ENCODE data around the gene PCGF1.

The PCGF1 gene

DNA sequence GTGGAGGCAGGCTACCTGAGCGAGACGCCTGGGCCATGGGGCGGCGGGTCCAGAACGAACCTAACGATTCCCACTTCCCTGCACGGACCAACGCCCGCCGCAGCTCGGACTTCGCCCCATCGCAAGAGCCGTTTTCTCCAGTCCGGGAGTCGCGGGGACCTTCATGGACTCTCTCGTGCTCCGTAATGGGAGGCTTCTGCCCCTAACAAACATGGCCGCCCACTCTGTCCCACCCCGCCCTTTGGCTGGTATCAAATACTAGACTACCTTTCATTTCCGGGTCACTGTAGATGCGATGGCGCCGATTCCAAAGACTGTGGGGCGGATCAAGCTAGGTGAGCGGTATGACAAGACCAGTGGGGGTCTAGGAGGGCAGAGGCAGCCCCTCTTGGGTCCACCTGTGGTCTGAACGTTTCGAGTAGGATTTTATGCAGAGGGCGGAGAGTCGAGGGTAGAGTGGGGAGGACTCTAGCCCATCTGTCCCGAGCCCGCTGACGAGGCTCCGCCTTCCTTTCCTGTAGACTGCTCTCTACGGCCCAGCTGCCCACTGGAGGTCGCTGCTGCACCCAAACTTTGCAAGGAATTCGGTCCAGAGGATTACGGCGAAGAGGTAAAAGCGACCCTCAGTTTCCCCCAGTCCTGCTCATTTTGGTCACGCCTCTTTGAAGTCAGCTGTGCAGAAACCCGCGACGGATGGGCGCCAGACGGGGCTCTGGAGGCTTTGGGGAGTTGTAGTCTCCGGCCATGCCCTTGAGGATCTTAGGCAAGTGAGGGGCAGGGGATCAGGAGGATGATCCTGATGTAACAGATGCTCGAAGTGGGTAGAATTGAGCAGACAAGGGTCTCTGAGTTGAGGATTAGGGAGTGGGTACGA is 24.5 kb downstream of the PCGF1 start, which contains the start of the genes CCDC142 and TTC31:
Gene CCDC142, minus strand, starts transcription at position 198 of the 874 bp plus-strand sequence. Its CDS starts 161 bp downstream, at position 37.
Gene TTC31, plus strand, starts transcription at position 281 of the 874 bp plus-strand sequence. Its CDS starts 15 bp downstream, at position 296.
- no peak for TF ChIP-seq SPI1 (IDR thresholded peaks at IDR 0.05; ENCODE audit: borderline replicate concordance, low read depth)
- peak; percentile 47; the same call in 1 of the 2 replicates for TF ChIP-seq POLR2AphosphoS5 (IDR thresholded peaks at IDR 0.05; ENCODE audit: low read depth)
- TF ChIP-seq, protein P1, sequence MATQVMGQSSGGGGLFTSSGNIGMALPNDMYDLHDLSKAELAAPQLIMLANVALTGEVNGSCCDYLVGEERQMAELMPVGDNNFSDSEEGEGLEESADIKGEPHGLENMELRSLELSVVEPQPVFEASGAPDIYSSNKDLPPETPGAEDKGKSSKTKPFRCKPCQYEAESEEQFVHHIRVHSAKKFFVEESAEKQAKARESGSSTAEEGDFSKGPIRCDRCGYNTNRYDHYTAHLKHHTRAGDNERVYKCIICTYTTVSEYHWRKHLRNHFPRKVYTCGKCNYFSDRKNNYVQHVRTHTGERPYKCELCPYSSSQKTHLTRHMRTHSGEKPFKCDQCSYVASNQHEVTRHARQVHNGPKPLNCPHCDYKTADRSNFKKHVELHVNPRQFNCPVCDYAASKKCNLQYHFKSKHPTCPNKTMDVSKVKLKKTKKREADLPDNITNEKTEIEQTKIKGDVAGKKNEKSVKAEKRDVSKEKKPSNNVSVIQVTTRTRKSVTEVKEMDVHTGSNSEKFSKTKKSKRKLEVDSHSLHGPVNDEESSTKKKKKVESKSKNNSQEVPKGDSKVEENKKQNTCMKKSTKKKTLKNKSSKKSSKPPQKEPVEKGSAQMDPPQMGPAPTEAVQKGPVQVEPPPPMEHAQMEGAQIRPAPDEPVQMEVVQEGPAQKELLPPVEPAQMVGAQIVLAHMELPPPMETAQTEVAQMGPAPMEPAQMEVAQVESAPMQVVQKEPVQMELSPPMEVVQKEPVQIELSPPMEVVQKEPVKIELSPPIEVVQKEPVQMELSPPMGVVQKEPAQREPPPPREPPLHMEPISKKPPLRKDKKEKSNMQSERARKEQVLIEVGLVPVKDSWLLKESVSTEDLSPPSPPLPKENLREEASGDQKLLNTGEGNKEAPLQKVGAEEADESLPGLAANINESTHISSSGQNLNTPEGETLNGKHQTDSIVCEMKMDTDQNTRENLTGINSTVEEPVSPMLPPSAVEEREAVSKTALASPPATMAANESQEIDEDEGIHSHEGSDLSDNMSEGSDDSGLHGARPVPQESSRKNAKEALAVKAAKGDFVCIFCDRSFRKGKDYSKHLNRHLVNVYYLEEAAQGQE (IDR thresholded peaks at IDR 0.05; ENCODE audit: insufficient replicate concordance, low read depth): no peak
- TF ChIP-seq GABPA (IDR thresholded peaks at IDR 0.05; ENCODE audit: low read depth): peak; percentile 87
- TF ChIP-seq, protein P2, sequence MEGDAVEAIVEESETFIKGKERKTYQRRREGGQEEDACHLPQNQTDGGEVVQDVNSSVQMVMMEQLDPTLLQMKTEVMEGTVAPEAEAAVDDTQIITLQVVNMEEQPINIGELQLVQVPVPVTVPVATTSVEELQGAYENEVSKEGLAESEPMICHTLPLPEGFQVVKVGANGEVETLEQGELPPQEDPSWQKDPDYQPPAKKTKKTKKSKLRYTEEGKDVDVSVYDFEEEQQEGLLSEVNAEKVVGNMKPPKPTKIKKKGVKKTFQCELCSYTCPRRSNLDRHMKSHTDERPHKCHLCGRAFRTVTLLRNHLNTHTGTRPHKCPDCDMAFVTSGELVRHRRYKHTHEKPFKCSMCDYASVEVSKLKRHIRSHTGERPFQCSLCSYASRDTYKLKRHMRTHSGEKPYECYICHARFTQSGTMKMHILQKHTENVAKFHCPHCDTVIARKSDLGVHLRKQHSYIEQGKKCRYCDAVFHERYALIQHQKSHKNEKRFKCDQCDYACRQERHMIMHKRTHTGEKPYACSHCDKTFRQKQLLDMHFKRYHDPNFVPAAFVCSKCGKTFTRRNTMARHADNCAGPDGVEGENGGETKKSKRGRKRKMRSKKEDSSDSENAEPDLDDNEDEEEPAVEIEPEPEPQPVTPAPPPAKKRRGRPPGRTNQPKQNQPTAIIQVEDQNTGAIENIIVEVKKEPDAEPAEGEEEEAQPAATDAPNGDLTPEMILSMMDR (IDR thresholded peaks at IDR 0.05; ENCODE audit: insufficient read depth, low read length): peak; percentile 92
- H3K27ac ChIP-seq (replicated peaks): peak within 1 kb of the TSS; percentile 75

DNA sequence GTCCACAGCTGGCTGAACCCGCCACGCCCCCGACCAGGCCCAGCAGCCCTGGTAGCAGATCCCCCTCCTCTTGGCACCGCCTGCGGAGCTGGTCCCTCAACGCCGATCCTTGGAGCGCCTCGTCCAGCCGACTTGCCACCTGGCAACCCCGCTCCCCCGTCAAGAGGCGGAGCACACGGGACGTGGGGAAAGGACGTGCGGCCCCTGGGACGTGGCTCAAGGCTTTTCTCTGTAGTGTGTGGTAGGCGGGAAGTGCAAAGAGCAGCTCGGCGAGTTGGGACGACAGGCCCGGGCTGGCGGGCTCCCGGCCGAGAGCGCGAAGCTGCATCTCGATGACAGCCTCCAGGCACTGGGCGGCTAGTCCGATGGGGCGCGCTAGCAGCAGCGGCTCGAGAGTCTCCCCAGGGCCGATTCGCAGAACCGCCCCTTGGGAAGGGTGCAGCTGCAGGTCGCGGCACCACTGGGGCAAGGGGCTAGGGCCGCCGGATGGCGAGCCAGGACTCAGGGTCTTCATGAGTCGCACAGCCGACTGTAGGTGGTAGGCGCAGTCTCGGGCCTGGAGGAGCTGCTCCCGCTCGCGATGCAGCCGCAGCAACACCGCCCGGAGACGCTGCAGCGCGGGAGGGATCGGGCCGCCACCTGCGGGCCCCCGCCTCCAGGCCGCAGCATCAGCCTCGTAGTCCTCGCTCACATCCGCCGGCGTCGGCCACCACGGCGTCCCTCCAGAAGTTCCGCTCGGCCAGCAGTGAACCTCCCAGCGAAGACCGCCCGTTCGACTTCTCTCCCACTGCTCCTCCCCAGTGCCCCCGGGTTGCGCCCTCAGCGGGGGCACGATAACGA is 25.3 kb downstream of the PCGF1 start:
- TF ChIP-seq SPI1 (IDR thresholded peaks at IDR 0.05; ENCODE audit: borderline replicate concordance, low read depth) (0 out of 2 replicates have a peak, but pooled peaks have one; percentile 9), POLR2AphosphoS5 (IDR thresholded peaks at IDR 0.05; ENCODE audit: low read depth) (no peak), GABPA (IDR thresholded peaks at IDR 0.05; ENCODE audit: low read depth) (no peak)
- H3K27ac ChIP-seq (replicated peaks): peak overlapping the region; percentile 75

More for the DNA sequence above, 24.5 kb downstream of the PCGF1 start, which contains the start of the genes CCDC142 and TTC31:
- H3K27me3 ChIP-seq (ENCODE audit: insufficient read depth, poor library complexity, severe bottlenecking): no peaks in the 10 kb centered on the region
- DNase-seq (ENCODE audit: low read depth in 1 of 2, low spot score in 1 of 2): peak in 1 of 2 experiments; percentile 98
- peak within 1 kb of the TSS; percentile 91 for H3K4me3 ChIP-seq (replicated peaks; ENCODE audit: insufficient read depth, low read length)

DNA sequence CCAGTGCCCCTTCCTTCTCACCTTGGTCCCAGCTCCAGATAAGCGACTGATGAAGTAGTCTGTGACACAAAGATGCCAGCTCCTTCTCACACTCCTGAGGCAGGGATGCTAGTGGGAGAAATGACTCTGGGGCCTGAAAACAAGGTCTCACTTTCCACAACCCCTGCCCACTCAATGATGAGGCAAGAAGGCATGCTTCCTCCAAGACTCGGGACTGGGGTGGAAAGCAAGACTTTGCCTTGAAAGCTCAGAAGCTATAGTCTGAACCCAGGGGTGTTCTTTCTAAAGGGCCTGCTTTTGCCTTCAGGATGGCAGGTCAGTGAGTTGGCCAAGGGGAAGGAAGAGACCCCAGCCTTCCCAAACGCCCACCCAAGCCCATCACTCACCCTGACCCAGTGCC is 26.1 kb downstream of the PCGF1 start:
- H3K27me3 ChIP-seq (ENCODE audit: insufficient read depth, poor library complexity, severe bottlenecking): no peaks in the 10 kb centered on the region

More for the DNA sequence above, 25.3 kb downstream of the PCGF1 start:
- DNase-seq (ENCODE audit: low read depth in 1 of 2, low spot score in 1 of 2): peak in 1 of 2 experiments; percentile 67
- Histone ChIP-seq H3K4me3 (replicated peaks; ENCODE audit: insufficient read depth, low read length) (peak overlapping the region; percentile 91), H3K27me3 (ENCODE audit: insufficient read depth, poor library complexity, severe bottlenecking) (no peaks in the 10 kb centered on the region)

More for the DNA sequence above, 26.1 kb downstream of the PCGF1 start:
- Histone ChIP-seq H3K27ac (replicated peaks) (no peak overlapping the region), H3K4me3 (replicated peaks; ENCODE audit: insufficient read depth, low read length) (peak overlapping the region; percentile 91)
- TF ChIP-seq GABPA (IDR thresholded peaks at IDR 0.05; ENCODE audit: low read depth) (no peak), POLR2AphosphoS5 (IDR thresholded peaks at IDR 0.05; ENCODE audit: low read depth) (no peak), SPI1 (IDR thresholded peaks at IDR 0.05; ENCODE audit: borderline replicate concordance, low read depth) (no peak)
- TF ChIP-seq, protein P1 (IDR thresholded peaks at IDR 0.05; ENCODE audit: insufficient replicate concordance, low read depth): no peak
- TF ChIP-seq, protein P2 (IDR thresholded peaks at IDR 0.05; ENCODE audit: insufficient read depth, low read length): no peak
- DNase-seq (ENCODE audit: low read depth in 1 of 2, low spot score in 1 of 2): no peak

Measured in HL-60 (cell line).